ENCODE data around the gene FXYD6. TPM values are rescaled to one million over a fixed set of nuclear protein-coding genes. Genes with fewer than 3 reads are reported as not detected.

FXYD6 gene
- total and polyA plus RNA-seq, 9 of the 15 experiments (the other 6 are each of a cell fraction or from before 2014, with no cell fraction given) = 0.07 to 0.35 TPM; not detected in 7

GRCh38 chr11:117908959-117909610 is 32.6 kb upstream of the FXYD6 start:
- Histone ChIP-seq H3K4me3 (peak overlapping the region; percentile 44; the same call in 1 of the 2 replicates), H4K20me1 (replicated peaks; ENCODE audit: control insufficient read depth, insufficient read depth, low read length) (0 out of 2 replicates have a peak, but pooled peaks cover 5% of the 10 kb centered on the region), H3K27me3 (ENCODE audit: control insufficient read depth in 2 of 2, insufficient read depth in 2 of 2, low read length in 2 of 2) (peaks cover 1 to 5% of the 10 kb centered on the region in 2 experiments; a peak in 3 of 5 replicates), H2AFZ (ENCODE audit: low read depth, low read length) (peak overlapping the region; percentile 66), H3K9ac (ENCODE audit: insufficient read depth in 1 of 2, low read depth in 2 of 2, low read length in 2 of 2) (peak overlapping the region; percentile 6 to 81; a peak in 3 of 4 replicates), H3K4me1 (replicated peaks in 1 of 2; ENCODE audit: control insufficient read depth in 2 of 2, insufficient read depth in 2 of 2, low read length in 2 of 2) (peaks cover 35 to 36% of the 10 kb centered on the region in 2 experiments; a peak in 4 of 5 replicates), H3K9me3 (replicated peaks; ENCODE audit: control insufficient read depth, insufficient read depth, low read depth, low read length) (no peaks in the 10 kb centered on the region), H3K36me3 (ENCODE audit: control insufficient read depth, insufficient read depth, low read length) (no peaks in the 10 kb centered on the region), H3K79me2 (ENCODE audit: control insufficient read depth, insufficient read depth, low read length) (peaks cover 8% of the 10 kb centered on the region; the same call in 2 of the 3 replicates), H3K27ac (ENCODE audit: extremely low read depth, low read depth, low read length) (peak overlapping the region; percentile 40; the same call in 2 of the 3 replicates), H3K4me2 (ENCODE audit: insufficient read depth, low read length) (peak overlapping the region; percentile 91), H3K9me1 (ENCODE audit: control insufficient read depth, insufficient read depth, low read length) (no peaks in the 10 kb centered on the region)
- FAIRE-seq (peak; percentile 32), DNase-seq (ENCODE audit: extremely low read depth in 1 of 4, low spot score in 3 of 4) (peak in 1 of 4 experiments; percentile 51), ATAC-seq (no peak)
- BruUV-seq (replicated peaks) = no TSS peak
- WGBS (ENCODE audit: insufficient coverage, low coverage, missing lambda C conversion rate) = 51% methylated on average over 4 of the region's 4 CpGs
- intact Hi-C loops (cut with micrococcal nuclease) = loop anchor here (5.0 kb wide), 2 partner anchors 92 to 143 kb away; no protein-coding TSS in a partner anchor
- ChIA-PET POLR2A (interaction anchor here (1.3 to 1.4 kb wide), 3 partner anchors 10 to 44 kb away, joined by 4 to 5 read pairs (median 5); no protein-coding TSS in a partner anchor), CTCF (ENCODE audit: low intra/inter-chr PET ratio) (no interaction called here)
- in situ Hi-C loops (cut with MboI) = no loop called here
- TF ChIP-seq MAX (CRISPR knock-in tag; IDR thresholded peaks at IDR 0.05) (no peak), RCOR1 (IDR thresholded peaks at IDR 0.05; ENCODE audit: borderline replicate concordance in 1 of 2, low read depth in 2 of 2, low read length in 2 of 2) (0 out of 4 replicates have a peak, but pooled peaks of 1 of the 2 experiments have one; percentile 18), C11orf30 (IDR thresholded peaks at IDR 0.05; ENCODE audit: low read depth) (peak; percentile 19; the same call in 1 of the 2 replicates), PKNOX1 (IDR thresholded peaks at IDR 0.05) (peak; percentile 29; the same call in 1 of the 2 replicates), ZNF740 (CRISPR knock-in tag; IDR thresholded peaks at IDR 0.05) (peak; percentile 90; the same call in 1 of the 2 replicates), ZNF740 (tag; IDR thresholded peaks at IDR 0.05) (peak in 1 of 2 experiments; percentile 70; a peak in 2 of 4 replicates), PRDM10 (IDR thresholded peaks at IDR 0.05; ENCODE audit: partially characterized antibody) (peak; percentile 5), NFE2 (IDR thresholded peaks at IDR 0.05; ENCODE audit: low read depth) (peak; percentile 46), MECOM (CRISPR knock-in tag; IDR thresholded peaks at IDR 0.05) (0 out of 2 replicates have a peak, but pooled peaks have one; percentile 20), CBFA2T2 (conservative IDR thresholded peaks at IDR 0.05) (peak; percentile 43), CHD1 (IDR thresholded peaks at IDR 0.05; ENCODE audit: low read length) (peak; percentile 48), PREB (CRISPR knock-in tag; IDR thresholded peaks at IDR 0.05) (0 out of 2 replicates have a peak, but pooled peaks have one; percentile 44), HDAC1 (IDR thresholded peaks at IDR 0.05) (0 out of 4 replicates have a peak, but pooled peaks of 1 of the 2 experiments have one; percentile 13)

All from K562 (cell line).